CD4-positive, alpha-beta T cell treated with Interleukin-6 at 100 ng/mL for 8 hours (primary cell): ENCODE results near the gene ANO1.
"Not testable (repeated sequence)": the region's sequence is repeated elsewhere in the genome, so short reads cannot be mapped to it uniquely, and the experiment has no call there.

Experiments
- DNase-seq: peaks from one replicate; pipeline ENCODE4 v3.0.0-alpha.2; 2020; ENCODE audit warnings: mixed read lengths, low spot score

ANO1 gene

GRCh38 chr11:70191495-70192140 lies 113.5 kb downstream of the ANO1 start:
- peak; percentile 32 for DNase-seq

- DNase-seq, result no peak
These were observed 114.7 kb downstream of the ANO1 start for GRCh38 chr11:70192666-70193410.

- no peak for DNase-seq
These were observed 115.5 kb downstream of the ANO1 start for GRCh38 chr11:70193411-70194292.

GRCh38 chr11:70194792-70195791 lies 117.0 kb downstream of the ANO1 start:
- DNase-seq, result no peak

- no peak for DNase-seq
These were observed 122.2 kb downstream of the ANO1 start for GRCh38 chr11:70200212-70200844.

GRCh38 chr11:70201047-70201446 lies 122.9 kb downstream of the ANO1 start:
- DNase-seq, result not testable (repeated sequence)

- no peak for DNase-seq
These were observed 124.1 kb downstream of the ANO1 start for GRCh38 chr11:70201882-70202861.

GRCh38 chr11:70202920-70203750 lies 125.0 kb downstream of the ANO1 start, which contains the start of gene FADD:
Gene FADD, plus strand, starts transcription at chr11:70203296. Its CDS starts 164 bp downstream, at chr11:70203460.
- peak; percentile 92 for DNase-seq

GRCh38 chr11:70203751-70204465 lies 125.8 kb downstream of the ANO1 start:
- DNase-seq, result peak; percentile 90

- DNase-seq, result no peak
These were observed 126.3 kb downstream of the ANO1 start for GRCh38 chr11:70204466-70204799.

- no peak for DNase-seq
These were observed 127.1 kb downstream of the ANO1 start for GRCh38 chr11:70205049-70205725.

GRCh38 chr11:70205766-70206165 lies 127.6 kb downstream of the ANO1 start:
- DNase-seq, result no peak

GRCh38 chr11:70206226-70206981 lies 128.3 kb downstream of the ANO1 start:
- DNase-seq, result no peak

GRCh38 chr11:70206982-70207376 lies 128.9 kb downstream of the ANO1 start:
- DNase-seq, result no peak

- DNase-seq, result no peak
These were observed 129.5 kb downstream of the ANO1 start for GRCh38 chr11:70207531-70208131.

- DNase-seq, result no peak
These were observed 131.3 kb downstream of the ANO1 start for GRCh38 chr11:70209391-70209912.
